ENCODE measurements around the gene FARS2.

DNA sequence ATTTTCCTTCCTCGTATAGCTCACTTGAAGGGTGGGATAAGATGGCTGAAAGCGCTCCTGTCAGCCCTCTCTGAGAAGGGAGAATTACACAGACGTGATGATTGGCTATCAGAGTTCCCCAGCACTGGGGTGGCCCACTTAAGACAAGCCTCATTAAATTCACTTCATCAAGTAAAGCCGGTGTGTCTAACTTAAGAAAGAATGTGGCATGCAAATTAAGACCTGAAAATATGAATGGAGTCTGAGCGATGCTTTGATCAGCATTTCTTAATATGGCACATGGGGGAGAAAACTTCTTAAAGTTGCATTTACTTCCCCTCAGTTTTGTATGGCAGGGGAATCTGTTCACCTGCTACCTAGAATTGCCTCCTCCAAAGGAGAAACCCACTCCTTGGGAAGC lies 369.3 kb downstream of the FARS2 start:
- TF ChIP-seq, protein P1, sequence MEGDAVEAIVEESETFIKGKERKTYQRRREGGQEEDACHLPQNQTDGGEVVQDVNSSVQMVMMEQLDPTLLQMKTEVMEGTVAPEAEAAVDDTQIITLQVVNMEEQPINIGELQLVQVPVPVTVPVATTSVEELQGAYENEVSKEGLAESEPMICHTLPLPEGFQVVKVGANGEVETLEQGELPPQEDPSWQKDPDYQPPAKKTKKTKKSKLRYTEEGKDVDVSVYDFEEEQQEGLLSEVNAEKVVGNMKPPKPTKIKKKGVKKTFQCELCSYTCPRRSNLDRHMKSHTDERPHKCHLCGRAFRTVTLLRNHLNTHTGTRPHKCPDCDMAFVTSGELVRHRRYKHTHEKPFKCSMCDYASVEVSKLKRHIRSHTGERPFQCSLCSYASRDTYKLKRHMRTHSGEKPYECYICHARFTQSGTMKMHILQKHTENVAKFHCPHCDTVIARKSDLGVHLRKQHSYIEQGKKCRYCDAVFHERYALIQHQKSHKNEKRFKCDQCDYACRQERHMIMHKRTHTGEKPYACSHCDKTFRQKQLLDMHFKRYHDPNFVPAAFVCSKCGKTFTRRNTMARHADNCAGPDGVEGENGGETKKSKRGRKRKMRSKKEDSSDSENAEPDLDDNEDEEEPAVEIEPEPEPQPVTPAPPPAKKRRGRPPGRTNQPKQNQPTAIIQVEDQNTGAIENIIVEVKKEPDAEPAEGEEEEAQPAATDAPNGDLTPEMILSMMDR (IDR thresholded peaks at IDR 0.05) = no peak
- TF ChIP-seq POLR2A (IDR thresholded peaks at IDR 0.05) = no peak
